Hepatocyte (in vitro differentiated cells): ENCODE results near the gene SLC12A8. TPM values are rescaled to one million over a fixed set of nuclear protein-coding genes. Genes with fewer than 3 reads are reported as not detected.

Experiments
- DNase-seq: peaks from one replicate; pipeline ENCODE4 v3.0.0-alpha.2; 2016; ENCODE audit warnings: low spot score
- H2AFZ ChIP-seq: fragments of 200-600 bp; sonication (generic); 2 replicates; pipeline ENCODE4 v1.6.0; 2016; ENCODE audit warnings: antibody characterized with exemption, mild to moderate bottlenecking
- H3K27ac ChIP-seq: fragments of 200-600 bp; sonication (generic); 2 replicates; pipeline ENCODE4 v1.5.1; 2016; ENCODE audit warnings: mild to moderate bottlenecking
- H3K27me3 ChIP-seq: fragments of 200-600 bp; sonication (generic); 2 replicates; pipeline ENCODE4 v1.6.1; 2016
- H3K36me3 ChIP-seq: fragments of 200-600 bp; sonication (generic); replicated peaks from 2 replicates; pipeline ENCODE4 v1.5.1; 2016; ENCODE audit warnings: low read depth; ENCODE audit not compliant: insufficient read depth
- H3K4me1 ChIP-seq: fragments of 200-600 bp; sonication (generic); 2 replicates; pipeline ENCODE4 v1.5.1; 2016; ENCODE audit warnings: mild to moderate bottlenecking, moderate library complexity; ENCODE audit not compliant: insufficient read depth
- H3K4me2 ChIP-seq: fragments of 200-600 bp; sonication (generic); 2 replicates; pipeline ENCODE4 v1.6.0; 2016
- H3K4me3 ChIP-seq: fragments of 200-600 bp; sonication (generic); 2 replicates; pipeline ENCODE4 v1.5.1; 2016; ENCODE audit warnings: mild to moderate bottlenecking
- H3K79me2 ChIP-seq: fragments of 200-600 bp; sonication (generic); 2 replicates; pipeline ENCODE4 v1.6.0; 2017; ENCODE audit warnings: mild to moderate bottlenecking
- H3K9me2 ChIP-seq: fragments of 200-600 bp; sonication (generic); replicated peaks from 2 replicates; pipeline ENCODE4 v1.6.0; 2017; ENCODE audit warnings: mild to moderate bottlenecking; ENCODE audit not compliant: insufficient read depth
- H3K9me3 ChIP-seq: fragments of 200-600 bp; sonication (generic); 2 replicates; pipeline ENCODE4 v1.5.1; 2016; ENCODE audit warnings: low read depth, mild to moderate bottlenecking
- H4K20me1 ChIP-seq: fragments of 200-600 bp; sonication (generic); 2 replicates; pipeline ENCODE4 v1.6.0; 2016; ENCODE audit warnings: mild to moderate bottlenecking; ENCODE audit not compliant: insufficient read depth, poor library complexity, severe bottlenecking
- EZH2 ChIP-seq: fragments of 200-600 bp; sonication (generic); IDR thresholded peaks from 2 replicates; pipeline ENCODE4 v1.6.1; 2016; ENCODE audit warnings: antibody characterized with exemption, mild to moderate bottlenecking, borderline replicate concordance
- EZH2phosphoT487 ChIP-seq: fragments of 200-600 bp; sonication (generic); IDR thresholded peaks from one replicate; pipeline ENCODE4 v1.6.1; 2018; ENCODE audit warnings: antibody characterized with exemption, mild to moderate bottlenecking, low read depth, moderate library complexity; ENCODE audit not compliant: unreplicated experiment, severe bottlenecking
- WGBS: methylation state at CpG from one replicate; pipeline ENCODE4 v1.1.6; 2016; ENCODE audit warnings: low lambda C conversion rate; ENCODE audit errors: missing lambda C conversion rate; 5-methylcytosine and 5-hydroxymethylcytosine counted together
- polyA plus RNA-seq: library from polyadenylated mRNA; unstranded; fragments of >200 nt; fragmentation: Nextera tagmentation; extraction: Ambion mirVana; gene quantifications from 2 replicates; pipeline ENCODE4 v1.2.1, GENCODE V29; 2016
- total RNA-seq: library from RNA; depleted of rRNA; stranded (reverse); fragments of >200 nt; gene quantifications from 2 replicates; pipeline ENCODE4 v1.2.3, GENCODE V29; 2014
- TF ChIP-seq, protein P1 (sequence below): fragments of 200-600 bp; sonication (generic); IDR thresholded peaks from 2 replicates; pipeline ENCODE4 v1.5.1; 2016; ENCODE audit warnings: antibody characterized with exemption, mild to moderate bottlenecking; ENCODE audit not compliant: poor library complexity

Gene SLC12A8
- total and polyA plus RNA-seq, 2 experiments from 2014 or later: 18.9 to 20.0 TPM

GRCh38 chr3:125186800-125187598, 25.5 kb downstream of the SLC12A8 start:
- peak overlapping the region; percentile 60 for H2AFZ ChIP-seq
- H3K27me3 ChIP-seq: no peaks in the 10 kb centered on the region
- peaks cover 16% of the 10 kb centered on the region for H3K4me1 ChIP-seq
- DNase-seq: no peak
- H3K9me3 ChIP-seq: no peaks in the 10 kb centered on the region
- H3K27ac ChIP-seq: peak overlapping the region; percentile 69
- H3K4me3 ChIP-seq: no peak overlapping the region
- TF ChIP-seq, protein P1, sequence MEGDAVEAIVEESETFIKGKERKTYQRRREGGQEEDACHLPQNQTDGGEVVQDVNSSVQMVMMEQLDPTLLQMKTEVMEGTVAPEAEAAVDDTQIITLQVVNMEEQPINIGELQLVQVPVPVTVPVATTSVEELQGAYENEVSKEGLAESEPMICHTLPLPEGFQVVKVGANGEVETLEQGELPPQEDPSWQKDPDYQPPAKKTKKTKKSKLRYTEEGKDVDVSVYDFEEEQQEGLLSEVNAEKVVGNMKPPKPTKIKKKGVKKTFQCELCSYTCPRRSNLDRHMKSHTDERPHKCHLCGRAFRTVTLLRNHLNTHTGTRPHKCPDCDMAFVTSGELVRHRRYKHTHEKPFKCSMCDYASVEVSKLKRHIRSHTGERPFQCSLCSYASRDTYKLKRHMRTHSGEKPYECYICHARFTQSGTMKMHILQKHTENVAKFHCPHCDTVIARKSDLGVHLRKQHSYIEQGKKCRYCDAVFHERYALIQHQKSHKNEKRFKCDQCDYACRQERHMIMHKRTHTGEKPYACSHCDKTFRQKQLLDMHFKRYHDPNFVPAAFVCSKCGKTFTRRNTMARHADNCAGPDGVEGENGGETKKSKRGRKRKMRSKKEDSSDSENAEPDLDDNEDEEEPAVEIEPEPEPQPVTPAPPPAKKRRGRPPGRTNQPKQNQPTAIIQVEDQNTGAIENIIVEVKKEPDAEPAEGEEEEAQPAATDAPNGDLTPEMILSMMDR: no peak
- H3K4me2 ChIP-seq: peak overlapping the region; percentile 58
- no peaks in the 10 kb centered on the region for H3K79me2 ChIP-seq
- no peaks in the 10 kb centered on the region for H3K9me2 ChIP-seq
- H3K36me3 ChIP-seq: no peaks in the 10 kb centered on the region
- no peaks in the 10 kb centered on the region for H4K20me1 ChIP-seq
- 95% methylated on average over 20 of the region's 20 CpGs for WGBS

GRCh38 chr3:125186261-125186787, 26.2 kb downstream of the SLC12A8 start:
- Histone ChIP-seq H3K36me3 (no peaks in the 10 kb centered on the region), H4K20me1 (no peaks in the 10 kb centered on the region), H3K27ac (peak overlapping the region; percentile 69), H3K4me3 (no peak overlapping the region), H3K9me2 (no peaks in the 10 kb centered on the region), H3K27me3 (no peaks in the 10 kb centered on the region), H3K79me2 (no peaks in the 10 kb centered on the region), H3K4me1 (peaks cover 16% of the 10 kb centered on the region), H3K9me3 (no peaks in the 10 kb centered on the region), H3K4me2 (peak overlapping the region; percentile 58), H2AFZ (peak overlapping the region; percentile 60)
- TF ChIP-seq, protein P1: no peak
- TF ChIP-seq EZH2phosphoT487 (no peak), EZH2 (no peak)
- 52% methylated on average over 10 of the region's 10 CpGs for WGBS
- DNase-seq: peak; percentile 32

GRCh38 chr3:125185805-125186204, 26.7 kb downstream of the SLC12A8 start:
- Histone ChIP-seq H3K27me3 (no peaks in the 10 kb centered on the region), H3K9me2 (no peaks in the 10 kb centered on the region), H3K4me2 (no peak overlapping the region), H4K20me1 (no peaks in the 10 kb centered on the region), H2AFZ (no peak overlapping the region), H3K4me3 (no peak overlapping the region), H3K9me3 (no peaks in the 10 kb centered on the region), H3K79me2 (no peaks in the 10 kb centered on the region), H3K27ac (peak overlapping the region; percentile 51), H3K4me1 (peaks cover 16% of the 10 kb centered on the region), H3K36me3 (no peaks in the 10 kb centered on the region)
- no peak for TF ChIP-seq EZH2
- WGBS: 77% methylated on average over 3 of the region's 3 CpGs
- no peak for DNase-seq

GRCh38 chr3:125179884-125180240, 32.7 kb downstream of the SLC12A8 start:
- TF ChIP-seq, protein P1: no peak
- TF ChIP-seq EZH2: no peak
- Histone ChIP-seq H3K27ac (no peak overlapping the region), H3K4me3 (no peak overlapping the region), H3K27me3 (no peaks in the 10 kb centered on the region), H3K4me2 (no peak overlapping the region), H3K9me2 (no peaks in the 10 kb centered on the region), H4K20me1 (no peaks in the 10 kb centered on the region), H3K36me3 (no peaks in the 10 kb centered on the region), H3K9me3 (no peaks in the 10 kb centered on the region), H2AFZ (no peak overlapping the region), H3K4me1 (no peaks in the 10 kb centered on the region), H3K79me2 (no peaks in the 10 kb centered on the region)
- DNase-seq: no peak
- 100% methylated on average over 1 of the region's 1 CpG for WGBS
